Naive thymus-derived CD4-positive, alpha-beta T cell (primary cell): ENCODE data around the gene EID3. TPM values are rescaled to one million over a fixed set of nuclear protein-coding genes. Genes with fewer than 3 reads are reported as not detected.

ENCODE experiments used
- ATAC-seq: fragments of 150-1000 bp; cut with Tn5 transposase; 2 replicates; pipeline ENCODE4 v1.10.0; 2021; ENCODE audit warnings: mild to moderate bottlenecking, moderate library complexity
- CTCF ChIA-PET: fragments of 350-600 bp; sonication (Branson Sonifier 250); formaldehyde crosslinking; loops from one replicate; lab custom pipeline; 2021; ENCODE audit warnings: antibody characterized with exemption; lab: Charles Lee
- POLR2A ChIA-PET: fragments of 350-600 bp; sonication (Branson Sonifier 250); formaldehyde crosslinking; loops from one replicate; lab custom pipeline; 2021; ENCODE audit warnings: antibody characterized with exemption, inconsistent platforms; lab: Charles Lee
- DNase-seq, 9 donors: peaks; one replicate each; pipeline versions ENCODE4 v3.0.0 to v3.0.0-alpha.2; 2020 to 2022; ENCODE audit warnings: mixed read lengths in 1 of 9
- H3K27ac ChIP-seq: one replicate; pipeline ENCODE4 v1.7.0; 2013; ENCODE audit warnings: mild to moderate bottlenecking, low read depth, low read length, moderate library complexity
- H3K27me3 ChIP-seq, 2 donors: one replicate each; pipeline ENCODE4 v1.7.0; 2013; ENCODE audit warnings: low read length in 2 of 2, mild to moderate bottlenecking in 2 of 2, moderate library complexity in 2 of 2; ENCODE audit not compliant: control insufficient read depth in 2 of 2, insufficient read depth in 2 of 2
- H3K36me3 ChIP-seq, 3 experiments: 1 replicate in 2 of 3; 2 replicates in 1 of 3; pipeline ENCODE4 v1.7.0; 2013; ENCODE audit warnings: low read length in 3 of 3, mild to moderate bottlenecking in 3 of 3, moderate library complexity in 1 of 3; ENCODE audit not compliant: insufficient read depth in 3 of 3, control insufficient read depth in 2 of 3
- H3K4me1 ChIP-seq, 2 donors: one replicate each; pipeline ENCODE4 v1.7.0; 2013; ENCODE audit warnings: low read length in 2 of 2, mild to moderate bottlenecking in 2 of 2, moderate library complexity in 1 of 2; ENCODE audit not compliant: control insufficient read depth in 2 of 2, insufficient read depth in 2 of 2
- H3K4me3 ChIP-seq: 2 replicates; pipeline ENCODE4 v1.7.0; 2013; ENCODE audit warnings: mild to moderate bottlenecking, low read length
- H3K9me3 ChIP-seq, 3 experiments: 1 replicate in 2 of 3; 2 replicates in 1 of 3; pipeline ENCODE4 v1.7.0; 2013; ENCODE audit warnings: low read length in 3 of 3; ENCODE audit not compliant: control insufficient read depth in 2 of 3
- H3K27ac Mint-ChIP-seq, 9 donors: one replicate each; pipeline ENCODE4 v1.8.0; 2020 to 2022; ENCODE audit warnings: mixed read lengths in 9 of 9, mild to moderate bottlenecking in 8 of 9, moderate library complexity in 5 of 9, inconsistent platforms in 2 of 9
- H3K27me3 Mint-ChIP-seq, 5 donors: one replicate each; pipeline ENCODE4 v1.8.0; 2021 to 2022; ENCODE audit warnings: mixed read lengths in 5 of 5, mild to moderate bottlenecking in 1 of 5
- H3K36me3 Mint-ChIP-seq, 5 donors: one replicate each; pipeline ENCODE4 v1.8.0; 2020 to 2022; ENCODE audit warnings: mixed read lengths in 5 of 5, mild to moderate bottlenecking in 3 of 5, inconsistent platforms in 1 of 5
- H3K4me1 Mint-ChIP-seq, 7 donors: one replicate each; pipeline ENCODE4 v1.8.0; 2020 to 2022; ENCODE audit warnings: mixed read lengths in 7 of 7, mild to moderate bottlenecking in 3 of 7, inconsistent platforms in 1 of 7
- H3K4me3 Mint-ChIP-seq, 10 donors: one replicate each; pipeline ENCODE4 v1.8.0; 2020 to 2022; ENCODE audit warnings: mild to moderate bottlenecking in 10 of 10, mixed read lengths in 10 of 10, moderate library complexity in 6 of 10, inconsistent platforms in 2 of 10
- H3K9me3 Mint-ChIP-seq, 11 donors: one replicate each; pipeline ENCODE4 v1.8.0; 2020 to 2022; ENCODE audit warnings: mixed read lengths in 11 of 11, mild to moderate bottlenecking in 4 of 11, inconsistent platforms in 1 of 11, moderate library complexity in 1 of 11
- intact Hi-C, 2 donors: fragments of 100-400 bp; cut with micrococcal nuclease; formaldehyde crosslinking; loops; one replicate each; pipeline ENCODE4 v1.15.1; 2023
- polyA plus RNA-seq, 2 donors: library from polyadenylated mRNA; unstranded; fragments of 300-500 nt; fragmentation: Illumina TruSeq; gene quantifications; one replicate each; pipeline ENCODE4 v1.2.3, GENCODE V29; 2021
- total RNA-seq, 6 experiments: library from RNA in 5 of 6; stranded (reverse) in 5 of 6; gene quantifications; 1 replicate in 5 of 6; 2 replicates in 1 of 6; pipeline ENCODE4 v1.2.3 and lab custom pipeline; 2021 to 2026

Gene EID3
- total and polyA plus RNA-seq, 7 experiments from 2014 or later: 8.2 to 16.3 (median 11.4) TPM

DNA sequence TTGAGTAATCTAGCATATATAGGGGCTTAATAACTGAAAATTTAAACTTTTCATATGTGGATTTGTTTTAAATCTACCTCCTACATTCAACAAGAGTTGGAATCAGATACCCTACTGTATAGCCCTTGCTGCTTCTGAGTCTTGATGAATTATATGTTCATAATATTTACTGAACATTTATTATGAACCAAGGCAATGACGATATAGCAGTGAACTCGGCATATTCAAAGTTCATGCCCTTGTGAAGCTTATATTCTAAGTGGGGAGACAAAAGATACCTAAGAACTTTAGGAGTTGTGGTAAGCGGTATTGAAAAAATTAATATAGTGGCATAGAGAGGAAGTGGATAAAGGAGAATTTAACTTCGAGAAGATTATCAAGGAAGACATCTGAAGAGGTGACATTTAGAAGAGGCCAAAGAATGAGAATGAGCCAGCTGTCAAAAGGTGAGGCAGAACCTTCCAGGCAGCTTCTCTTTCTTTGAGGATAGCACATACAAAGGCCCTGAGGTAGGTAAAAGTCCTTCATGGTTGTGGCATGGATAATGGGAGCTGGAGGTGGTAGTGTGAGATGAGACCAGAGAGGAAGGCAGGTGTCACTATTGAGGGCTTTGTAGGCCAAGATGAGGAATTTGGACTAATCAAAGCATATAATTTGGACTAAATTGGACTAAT is 10.2 kb downstream of the EID3 start:
- Mint-ChIP-seq H3K27ac (peak overlapping the region in 1 of 9 donors; percentile 3), H3K9me3 (no peaks in the 10 kb centered on the region), H3K4me3 (no peak overlapping the region), H3K27me3 (no peaks in the 10 kb centered on the region), H3K4me1 (peaks cover 0 to 24% (median 7%) of the 10 kb centered on the region in 7 donors), H3K36me3 (peaks cover 7 to 49% (median 22%) of the 10 kb centered on the region in 5 donors)
- intact Hi-C loops: no loop called here
- Histone ChIP-seq H3K27ac (no peak overlapping the region), H3K9me3 (no peaks in the 10 kb centered on the region), H3K4me1 (no peaks in the 10 kb centered on the region), H3K27me3 (no peaks in the 10 kb centered on the region), H3K36me3 (peaks cover 22 to 48% (median 24%) of the 10 kb centered on the region in 3 experiments), H3K4me3 (no peak overlapping the region)
- DNase-seq (no peak), ATAC-seq (no peak)
- CTCF ChIA-PET: interaction anchor here (0.6 kb wide), 1 partner anchor 53 kb away, joined by 4 read pairs; no protein-coding TSS in a partner anchor
- POLR2A ChIA-PET: interaction anchor here (1.9 kb wide), 1 partner anchor 10 kb away, joined by 11 read pairs; the partner anchor contains the start of gene EID3

GRCh38 chr12:104314242-104314614 is 10.7 kb downstream of the EID3 start:
- H3K36me3 Mint-ChIP-seq: peaks cover 9 to 49% (median 24%) of the 10 kb centered on the region in 5 donors
- no peaks in the 10 kb centered on the region for H3K9me3 Mint-ChIP-seq
- H3K27me3 Mint-ChIP-seq: no peaks in the 10 kb centered on the region
- Histone ChIP-seq H3K27me3 (no peaks in the 10 kb centered on the region), H3K4me3 (no peak overlapping the region), H3K9me3 (no peaks in the 10 kb centered on the region), H3K4me1 (no peaks in the 10 kb centered on the region), H3K27ac (no peak overlapping the region), H3K36me3 (peaks cover 22 to 50% (median 24%) of the 10 kb centered on the region in 3 experiments)
- peaks cover 0 to 22% (median 6%) of the 10 kb centered on the region in 7 donors for H3K4me1 Mint-ChIP-seq
- no peak for DNase-seq
- no peak overlapping the region for H3K27ac Mint-ChIP-seq
- ChIA-PET CTCF (interaction anchor here (0.6 kb wide), 1 partner anchor 52 kb away, joined by 4 read pairs; no protein-coding TSS in a partner anchor), POLR2A (interaction anchor here (1.9 kb wide), 1 partner anchor 11 kb away, joined by 11 read pairs; the partner anchor contains the start of gene EID3)
- ATAC-seq: peak; percentile 51
- intact Hi-C loops: no loop called here
- H3K4me3 Mint-ChIP-seq: no peak overlapping the region

- Histone ChIP-seq H3K4me3 (no peak overlapping the region), H3K27me3 (no peaks in the 10 kb centered on the region), H3K4me1 (no peaks in the 10 kb centered on the region), H3K27ac (no peak overlapping the region), H3K36me3 (peaks cover 28 to 60% (median 30%) of the 10 kb centered on the region in 3 experiments), H3K9me3 (no peaks in the 10 kb centered on the region)
- CTCF ChIA-PET: interaction anchor here (0.7 kb wide), 1 partner anchor 41 kb away, joined by 3 read pairs; no protein-coding TSS in a partner anchor
- H3K4me3 Mint-ChIP-seq: no peak overlapping the region
- no peaks in the 10 kb centered on the region for H3K27me3 Mint-ChIP-seq
- peaks cover 0 to 15% (median 0%) of the 10 kb centered on the region in 7 donors for H3K4me1 Mint-ChIP-seq
- H3K9me3 Mint-ChIP-seq: no peaks in the 10 kb centered on the region
- no peak overlapping the region for H3K27ac Mint-ChIP-seq
- H3K36me3 Mint-ChIP-seq: peaks cover 10 to 53% (median 24%) of the 10 kb centered on the region in 5 donors
- intact Hi-C loops: no loop called here
- POLR2A ChIA-PET: no interaction called here
- DNase-seq (no peak), ATAC-seq (no peak)
Observed at GRCh38 chr12:104315326-104316224, 12.0 kb downstream of the EID3 start.

GRCh38 chr12:104316936-104317335 is 13.4 kb downstream of the EID3 start:
- Mint-ChIP-seq H3K36me3 (peaks cover 22 to 59% (median 30%) of the 10 kb centered on the region in 5 donors), H3K9me3 (no peaks in the 10 kb centered on the region), H3K27ac (no peak overlapping the region), H3K27me3 (no peaks in the 10 kb centered on the region), H3K4me1 (peaks cover 0 to 17% (median 0%) of the 10 kb centered on the region in 7 donors), H3K4me3 (no peak overlapping the region)
- Histone ChIP-seq H3K27me3 (no peaks in the 10 kb centered on the region), H3K9me3 (no peaks in the 10 kb centered on the region), H3K27ac (no peak overlapping the region), H3K36me3 (peaks cover 25 to 67% (median 30%) of the 10 kb centered on the region in 3 experiments), H3K4me3 (no peak overlapping the region), H3K4me1 (no peaks in the 10 kb centered on the region)
- ChIA-PET CTCF (interaction anchor here (0.6 kb wide), 1 partner anchor 16 kb away, joined by 3 read pairs; no protein-coding TSS in a partner anchor), POLR2A (no interaction called here)
- ATAC-seq: no peak
- intact Hi-C loops: no loop called here
- no peak for DNase-seq

- CTCF ChIA-PET: interaction anchor here (0.6 kb wide), 1 partner anchor 16 kb away, joined by 3 read pairs; no protein-coding TSS in a partner anchor
- Histone ChIP-seq H3K9me3 (no peaks in the 10 kb centered on the region), H3K4me1 (no peaks in the 10 kb centered on the region), H3K27ac (no peak overlapping the region), H3K36me3 (peaks cover 20 to 63% (median 30%) of the 10 kb centered on the region in 3 experiments), H3K27me3 (no peaks in the 10 kb centered on the region), H3K4me3 (no peak overlapping the region)
- intact Hi-C loops: no loop called here
- DNase-seq (no peak), ATAC-seq (no peak)
- no peaks in the 10 kb centered on the region for H3K9me3 Mint-ChIP-seq
- peaks cover 23 to 57% (median 31%) of the 10 kb centered on the region in 5 donors for H3K36me3 Mint-ChIP-seq
- H3K27me3 Mint-ChIP-seq: no peaks in the 10 kb centered on the region
- no peak overlapping the region for H3K4me3 Mint-ChIP-seq
- peak overlapping the region in 1 of 9 donors; percentile 38 for H3K27ac Mint-ChIP-seq
- POLR2A ChIA-PET: interaction anchor here (0.9 kb wide), 1 partner anchor 16 kb away, joined by 3 read pairs; no protein-coding TSS in a partner anchor
- peaks cover 0 to 17% (median 0%) of the 10 kb centered on the region in 7 donors for H3K4me1 Mint-ChIP-seq
Observed at GRCh38 chr12:104317538-104318210, 14.1 kb downstream of the EID3 start.

GRCh38 chr12:104319028-104319427 is 15.5 kb downstream of the EID3 start:
- Mint-ChIP-seq H3K27me3 (no peaks in the 10 kb centered on the region), H3K36me3 (peaks cover 18 to 52% (median 27%) of the 10 kb centered on the region in 5 donors), H3K9me3 (no peaks in the 10 kb centered on the region), H3K4me3 (no peak overlapping the region), H3K27ac (no peak overlapping the region), H3K4me1 (peaks cover 0 to 12% (median 0%) of the 10 kb centered on the region in 7 donors)
- no peak for DNase-seq
- intact Hi-C loops: no loop called here
- Histone ChIP-seq H3K27ac (no peak overlapping the region), H3K27me3 (no peaks in the 10 kb centered on the region), H3K36me3 (peaks cover 18 to 54% (median 20%) of the 10 kb centered on the region in 3 experiments), H3K9me3 (no peaks in the 10 kb centered on the region), H3K4me1 (no peaks in the 10 kb centered on the region), H3K4me3 (no peak overlapping the region)
- no peak for ATAC-seq
- CTCF ChIA-PET: no interaction called here
- POLR2A ChIA-PET: interaction anchor here (0.6 kb wide), 1 partner anchor 19 kb away, joined by 3 read pairs; no protein-coding TSS in a partner anchor
